ENCODE results near the gene OR52R1. TPM values are rescaled to one million over a fixed set of nuclear protein-coding genes. Genes with fewer than 3 reads are reported as not detected.
"Not testable (repeated sequence)": the region's sequence is repeated elsewhere in the genome, so short reads cannot be mapped to it uniquely, and the experiment has no call there.

The OR52R1 gene
- total RNA-seq, 2 experiments from 2014 or later = not detected

DNA sequence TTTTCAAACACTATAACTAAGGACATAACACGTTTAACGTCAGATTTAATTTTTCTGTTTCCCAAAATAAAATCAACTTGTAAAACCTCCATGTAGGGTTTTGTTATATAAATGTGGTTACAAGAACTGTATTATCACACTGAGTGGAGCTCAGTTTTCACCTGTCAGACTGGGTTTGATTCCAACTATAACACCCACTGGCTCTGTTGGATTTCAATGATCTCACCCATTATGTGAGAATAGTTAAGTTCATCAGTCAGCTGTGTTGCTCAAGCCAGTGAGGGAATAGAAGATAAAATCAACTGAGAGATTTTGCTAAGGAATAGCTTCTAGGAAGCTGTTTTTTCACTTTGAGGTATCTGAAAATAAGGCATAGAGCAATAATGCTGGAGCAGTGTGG is 5.1 kb upstream of the OR52R1 start:
- CTCF ChIA-PET (ENCODE audit: unreplicated experiment) = no interaction called here
- H2AFZ ChIP-seq (ENCODE audit: low read length) = no peak overlapping the region
- no peaks in the 10 kb centered on the region for H3K9me3 ChIP-seq (ENCODE audit: low read length)
- H3K9me2 ChIP-seq (ENCODE audit: insufficient read depth, low read length) = no peaks in the 10 kb centered on the region
- H3K36me3 ChIP-seq (ENCODE audit: insufficient read depth, low read length) = no peaks in the 10 kb centered on the region
- POLR2A ChIA-PET = no interaction called here
- no TSS peak for BruUV-seq (replicated peaks)
- H4K20me1 ChIP-seq (ENCODE audit: insufficient read depth, low read length) = no peaks in the 10 kb centered on the region
- H3K4me2 ChIP-seq (ENCODE audit: low read length) = no peak overlapping the region
- no peaks in the 10 kb centered on the region for H3K4me1 ChIP-seq (ENCODE audit: insufficient read depth, low read length, poor library complexity, severe bottlenecking)
- no peak overlapping the region for H3K4me3 ChIP-seq (ENCODE audit: low read depth, low read length, poor library complexity, severe bottlenecking)
- no peak overlapping the region for H3K27ac ChIP-seq (ENCODE audit: low read depth, low read length, poor library complexity, severe bottlenecking)
- intact Hi-C loops (cut with micrococcal nuclease; ENCODE audit: unreplicated experiment) = no loop called here
- no peak for DNase-seq (ENCODE audit: low spot score)
- no peaks in the 10 kb centered on the region for H3K79me2 ChIP-seq (ENCODE audit: insufficient read depth, low read depth, low read length)
- TF ChIP-seq, protein P1, sequence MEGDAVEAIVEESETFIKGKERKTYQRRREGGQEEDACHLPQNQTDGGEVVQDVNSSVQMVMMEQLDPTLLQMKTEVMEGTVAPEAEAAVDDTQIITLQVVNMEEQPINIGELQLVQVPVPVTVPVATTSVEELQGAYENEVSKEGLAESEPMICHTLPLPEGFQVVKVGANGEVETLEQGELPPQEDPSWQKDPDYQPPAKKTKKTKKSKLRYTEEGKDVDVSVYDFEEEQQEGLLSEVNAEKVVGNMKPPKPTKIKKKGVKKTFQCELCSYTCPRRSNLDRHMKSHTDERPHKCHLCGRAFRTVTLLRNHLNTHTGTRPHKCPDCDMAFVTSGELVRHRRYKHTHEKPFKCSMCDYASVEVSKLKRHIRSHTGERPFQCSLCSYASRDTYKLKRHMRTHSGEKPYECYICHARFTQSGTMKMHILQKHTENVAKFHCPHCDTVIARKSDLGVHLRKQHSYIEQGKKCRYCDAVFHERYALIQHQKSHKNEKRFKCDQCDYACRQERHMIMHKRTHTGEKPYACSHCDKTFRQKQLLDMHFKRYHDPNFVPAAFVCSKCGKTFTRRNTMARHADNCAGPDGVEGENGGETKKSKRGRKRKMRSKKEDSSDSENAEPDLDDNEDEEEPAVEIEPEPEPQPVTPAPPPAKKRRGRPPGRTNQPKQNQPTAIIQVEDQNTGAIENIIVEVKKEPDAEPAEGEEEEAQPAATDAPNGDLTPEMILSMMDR (conservative IDR thresholded peaks at IDR 0.05; ENCODE audit: low read length) = no peak
- TF ChIP-seq EZH2phosphoT487 (IDR thresholded peaks at IDR 0.05; ENCODE audit: borderline replicate concordance, low read depth, low read length) = no peak

DNA sequence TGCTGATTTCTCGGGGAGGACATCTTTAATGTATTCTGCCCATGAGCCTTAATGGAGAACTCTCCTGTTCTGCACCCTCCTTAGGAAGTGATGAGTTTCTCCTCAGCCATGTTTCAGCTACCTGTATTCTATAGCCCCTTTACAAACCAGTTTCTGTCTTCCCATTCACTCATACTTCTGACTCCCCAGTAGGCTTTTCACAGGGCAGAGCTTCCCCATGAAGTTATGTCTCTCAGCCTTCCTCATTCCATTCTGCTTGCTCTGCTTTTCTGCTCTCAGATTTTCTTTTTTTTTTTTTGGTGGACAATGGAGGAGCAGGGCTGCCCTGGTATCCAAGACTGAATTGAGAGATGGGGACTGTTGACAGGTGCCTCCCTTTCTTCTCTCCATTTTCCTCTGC is 4.3 kb upstream of the OR52R1 start:
- Histone ChIP-seq H3K36me3 (ENCODE audit: insufficient read depth, low read length) (no peaks in the 10 kb centered on the region), H3K9me2 (ENCODE audit: insufficient read depth, low read length) (no peaks in the 10 kb centered on the region), H3K4me3 (ENCODE audit: low read depth, low read length, poor library complexity, severe bottlenecking) (no peak overlapping the region), H3K4me1 (ENCODE audit: insufficient read depth, low read length, poor library complexity, severe bottlenecking) (no peaks in the 10 kb centered on the region), H3K9me3 (ENCODE audit: low read length) (no peaks in the 10 kb centered on the region), H3K27ac (ENCODE audit: low read depth, low read length, poor library complexity, severe bottlenecking) (no peak overlapping the region), H4K20me1 (ENCODE audit: insufficient read depth, low read length) (no peaks in the 10 kb centered on the region), H3K4me2 (ENCODE audit: low read length) (no peak overlapping the region), H2AFZ (ENCODE audit: low read length) (no peak overlapping the region), H3K79me2 (ENCODE audit: insufficient read depth, low read depth, low read length) (no peaks in the 10 kb centered on the region)
- intact Hi-C loops (cut with micrococcal nuclease; ENCODE audit: unreplicated experiment) = no loop called here
- POLR2A ChIA-PET = no interaction called here
- no peak for TF ChIP-seq EZH2phosphoT487 (IDR thresholded peaks at IDR 0.05; ENCODE audit: borderline replicate concordance, low read depth, low read length)
- TF ChIP-seq, protein P1 (conservative IDR thresholded peaks at IDR 0.05; ENCODE audit: low read length) = no peak
- no peak for DNase-seq (ENCODE audit: low spot score)
- BruUV-seq (replicated peaks) = no TSS peak
- CTCF ChIA-PET (ENCODE audit: unreplicated experiment) = no interaction called here

DNA sequence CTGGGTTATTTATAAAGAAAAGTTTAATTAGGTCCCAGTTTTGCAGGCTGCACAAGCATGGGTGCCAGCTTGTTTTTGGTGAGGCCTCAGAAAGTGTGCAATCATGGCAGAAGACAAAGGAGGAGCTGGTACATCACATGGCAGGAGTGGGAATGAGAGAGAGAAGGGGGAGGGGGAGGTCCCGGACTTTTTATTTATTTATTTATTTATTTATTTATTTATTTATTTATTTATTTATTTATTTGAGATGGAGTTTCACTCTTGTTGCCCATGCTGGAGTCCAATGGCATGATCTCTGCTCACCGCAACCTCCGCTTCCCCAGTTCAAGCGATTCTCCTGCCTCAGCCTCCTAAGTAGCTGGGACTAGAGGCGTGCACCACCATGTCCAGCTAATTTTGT is 2.9 kb downstream of the OR52R1 start:
- intact Hi-C loops (cut with micrococcal nuclease; ENCODE audit: unreplicated experiment); DNase-seq (ENCODE audit: low spot score); H3K4me3 ChIP-seq (ENCODE audit: low read depth, low read length, poor library complexity, severe bottlenecking); H3K79me2 ChIP-seq (ENCODE audit: insufficient read depth, low read depth, low read length); H3K4me1 ChIP-seq (ENCODE audit: insufficient read depth, low read length, poor library complexity, severe bottlenecking); H2AFZ ChIP-seq (ENCODE audit: low read length); H3K4me2 ChIP-seq (ENCODE audit: low read length); H4K20me1 ChIP-seq (ENCODE audit: insufficient read depth, low read length); H3K27ac ChIP-seq (ENCODE audit: low read depth, low read length, poor library complexity, severe bottlenecking); BruUV-seq (replicated peaks); H3K9me3 ChIP-seq (ENCODE audit: low read length); CTCF ChIA-PET (ENCODE audit: unreplicated experiment); H3K36me3 ChIP-seq (ENCODE audit: insufficient read depth, low read length); H3K9me2 ChIP-seq (ENCODE audit: insufficient read depth, low read length): not testable (repeated sequence)
- POLR2A ChIA-PET = interaction anchor here (0.8 kb wide), 1 partner anchor 29 kb away, joined by 3 read pairs; no protein-coding TSS in a partner anchor
